Pancreas (tissue), 10 donors: ENCODE measurements around the gene MLIP. TPM values are rescaled to one million over a fixed set of nuclear protein-coding genes. Genes with fewer than 3 reads are reported as not detected.

ENCODE experiments used
- ATAC-seq, 4 donors: fragments of 200-7000 bp; cut with Tn5 transposase; one replicate each; pipeline versions ENCODE4 v1.8.0 to v1.9.1; 2020; ENCODE audit warnings: mild to moderate bottlenecking in 4 of 4, moderate library complexity in 4 of 4
- DNase-seq, 6 donors: peaks; one replicate each; pipeline ENCODE4 v3.0.0-alpha.2; 2020
- FAIRE-seq: peaks from 2 replicates; lab custom pipeline; 2012; peaks lifted over from hg19 to GRCh38; lab: Jason Lieb, UNC
- H3K27ac ChIP-seq, 4 donors: fragments of 200-600 bp; sonication (generic); 1 replicate in 3 of 4; 2 replicates in 1 of 4; pipeline versions ENCODE4 v1.5.0 to v1.8.0; 2020
- H3K27me3 ChIP-seq, 4 donors: fragments of 200-600 bp; one replicate each; pipeline ENCODE4 v1.8.0; 2021
- H3K36me3 ChIP-seq, 3 donors: fragments of 200-600 bp; sonication (generic) in 1 of 3; one replicate each; pipeline versions ENCODE4 v1.5.0 to v1.8.0; 2020 to 2021
- H3K4me1 ChIP-seq, 3 donors: fragments of 200-600 bp; one replicate each; pipeline ENCODE4 v1.8.0; 2021
- H3K4me3 ChIP-seq, 4 donors: fragments of 200-600 bp; sonication (generic) in 2 of 4; one replicate each; pipeline versions ENCODE4 v1.5.0 to v1.8.0; 2020 to 2021
- H3K9me3 ChIP-seq, 4 donors: fragments of 200-600 bp; one replicate each; pipeline ENCODE4 v1.8.0; 2021
- WGBS, 2 donors: extraction: QIAGEN DNeasy Blood & Tissue Kit; methylation state at CpG; one replicate each; pipeline ENCODE4 v1.1.7; 2013; 5-methylcytosine and 5-hydroxymethylcytosine counted together
- intact Hi-C, 3 donors: fragments of 100-400 bp; cut with DNase I; formaldehyde crosslinking; loops; one replicate each; pipeline versions ENCODE4 v1.11.1 to v1.14.2; 2022
- polyA plus RNA-seq, 2 donors: library from polyadenylated mRNA; stranded (reverse); fragments of 200-250 nt; gene quantifications; one replicate each; pipeline ENCODE4 v1.2.3, GENCODE V29; 2013
- total RNA-seq, 6 donors: library from RNA; stranded (reverse); fragmentation: NEBNext Ultra II Directional in 4 of 6; extraction: Animal tissue kit (Norgen Biotek cat#: 25700) in 4 of 6; gene quantifications; one replicate each; pipeline versions ENCODE4 v1.2.1 to v1.2.4, GENCODE V29; 2021 to 2023
- TF ChIP-seq, protein P1 (sequence below), 4 donors: fragments of 200-600 bp; sonication (generic) in 3 of 4; IDR thresholded peaks; one replicate each; pipeline versions ENCODE4 v1.5.0 to v1.8.0; 2021; ENCODE audit warnings: antibody characterized with exemption in 4 of 4
- donor health status: healthy with polysubstance abuse.
- donor health status: DM: no; HTN: no; CAD: no; lungs with moderate emphysema.
- donor health status: DM: no; HTN: no; CAD: no.
- donor health status: control.
- donor health status: control.
- donor health status: Bipolar disorder and iron deficiency.
- donor health status: DM: yes; HTN: yes; CAD: no.
- donor health status: DM: no; HTN: no; CAD: no.
- donor health status: DM: no; HTN: no; CAD: no.
- donor health status: DM: yes; HTN: yes; CAD: no.

MLIP gene
- total and polyA plus RNA-seq, 8 donors, result 0.32 to 5.8 (median 0.77) TPM

DNA sequence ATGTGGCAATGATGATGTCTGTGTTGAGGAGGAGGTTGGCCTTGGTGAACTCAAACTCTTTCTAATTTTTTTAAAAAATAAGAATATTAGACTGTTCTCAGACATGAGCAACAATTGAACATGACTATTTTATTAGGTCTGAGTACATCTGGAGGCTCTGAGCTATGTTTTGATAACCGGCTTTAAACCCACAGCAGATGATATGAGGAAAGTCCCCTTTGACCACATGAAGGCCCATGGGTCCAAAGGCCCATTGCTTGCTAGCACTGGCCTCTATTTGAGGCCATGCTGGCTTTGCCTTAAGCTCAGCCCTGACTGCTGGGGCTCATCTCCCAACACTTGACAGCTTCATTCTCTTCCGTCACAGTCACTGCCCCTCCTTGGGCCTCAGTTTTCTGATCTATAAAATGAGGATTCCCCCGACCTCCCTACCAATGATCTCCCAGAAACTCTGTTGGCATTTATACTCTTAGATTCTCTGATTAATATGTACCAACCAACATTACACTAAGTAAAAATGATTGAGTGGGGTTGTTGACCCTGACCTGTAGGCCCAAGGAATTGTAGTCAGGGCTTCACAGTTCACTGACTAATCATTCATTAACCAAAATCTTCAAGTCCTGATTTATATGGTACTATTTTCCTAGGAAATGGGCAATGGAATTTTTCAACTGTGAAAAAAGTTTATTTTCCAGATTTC lies 173.1 kb downstream of the MLIP start:
- FAIRE-seq (no peak), ATAC-seq (no peak), DNase-seq (no peak)
- intact Hi-C loops, result no loop called here
- no peaks in the 10 kb centered on the region for H3K27me3 ChIP-seq
- H3K4me3 ChIP-seq, result no peak overlapping the region
- WGBS, 2 donors, result 59 to 81% methylated on average over 3 of the region's 3 CpGs
- no peaks in the 10 kb centered on the region for H3K36me3 ChIP-seq
- H3K27ac ChIP-seq, result no peak overlapping the region
- TF ChIP-seq, protein P1, sequence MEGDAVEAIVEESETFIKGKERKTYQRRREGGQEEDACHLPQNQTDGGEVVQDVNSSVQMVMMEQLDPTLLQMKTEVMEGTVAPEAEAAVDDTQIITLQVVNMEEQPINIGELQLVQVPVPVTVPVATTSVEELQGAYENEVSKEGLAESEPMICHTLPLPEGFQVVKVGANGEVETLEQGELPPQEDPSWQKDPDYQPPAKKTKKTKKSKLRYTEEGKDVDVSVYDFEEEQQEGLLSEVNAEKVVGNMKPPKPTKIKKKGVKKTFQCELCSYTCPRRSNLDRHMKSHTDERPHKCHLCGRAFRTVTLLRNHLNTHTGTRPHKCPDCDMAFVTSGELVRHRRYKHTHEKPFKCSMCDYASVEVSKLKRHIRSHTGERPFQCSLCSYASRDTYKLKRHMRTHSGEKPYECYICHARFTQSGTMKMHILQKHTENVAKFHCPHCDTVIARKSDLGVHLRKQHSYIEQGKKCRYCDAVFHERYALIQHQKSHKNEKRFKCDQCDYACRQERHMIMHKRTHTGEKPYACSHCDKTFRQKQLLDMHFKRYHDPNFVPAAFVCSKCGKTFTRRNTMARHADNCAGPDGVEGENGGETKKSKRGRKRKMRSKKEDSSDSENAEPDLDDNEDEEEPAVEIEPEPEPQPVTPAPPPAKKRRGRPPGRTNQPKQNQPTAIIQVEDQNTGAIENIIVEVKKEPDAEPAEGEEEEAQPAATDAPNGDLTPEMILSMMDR (IDR thresholded peaks at IDR 0.05), result no peak
- no peaks in the 10 kb centered on the region for H3K9me3 ChIP-seq
- no peaks in the 10 kb centered on the region for H3K4me1 ChIP-seq

DNA sequence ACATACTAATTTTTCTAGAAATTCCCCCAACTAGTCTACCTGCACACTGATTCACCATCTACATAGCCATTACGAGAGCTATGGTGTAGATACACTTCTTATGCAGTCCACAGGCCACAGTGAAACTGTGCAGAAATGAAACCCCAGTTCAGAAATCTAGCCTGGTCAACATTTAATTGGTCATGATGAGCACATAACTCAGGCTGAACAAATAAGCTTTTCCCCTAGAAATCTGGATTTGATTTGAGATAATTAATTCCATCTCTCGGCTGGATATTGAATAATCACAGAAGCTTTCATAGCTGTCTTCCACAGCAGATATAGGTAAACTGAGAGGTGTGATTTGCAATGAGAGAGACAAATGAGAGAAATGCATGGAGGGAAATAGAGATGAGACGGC lies 174.4 kb downstream of the MLIP start:
- ATAC-seq (no peak), FAIRE-seq (no peak), DNase-seq (no peak)
- H3K4me3 ChIP-seq, result no peak overlapping the region
- no peaks in the 10 kb centered on the region for H3K4me1 ChIP-seq
- H3K9me3 ChIP-seq, result no peaks in the 10 kb centered on the region
- no peaks in the 10 kb centered on the region for H3K27me3 ChIP-seq
- H3K27ac ChIP-seq, result no peak overlapping the region
- intact Hi-C loops, result no loop called here
- TF ChIP-seq, protein P1 (IDR thresholded peaks at IDR 0.05), result no peak
- no peaks in the 10 kb centered on the region for H3K36me3 ChIP-seq
- 61 to 77% methylated on average over 3 of the region's 3 CpGs for WGBS, 2 donors

DNA sequence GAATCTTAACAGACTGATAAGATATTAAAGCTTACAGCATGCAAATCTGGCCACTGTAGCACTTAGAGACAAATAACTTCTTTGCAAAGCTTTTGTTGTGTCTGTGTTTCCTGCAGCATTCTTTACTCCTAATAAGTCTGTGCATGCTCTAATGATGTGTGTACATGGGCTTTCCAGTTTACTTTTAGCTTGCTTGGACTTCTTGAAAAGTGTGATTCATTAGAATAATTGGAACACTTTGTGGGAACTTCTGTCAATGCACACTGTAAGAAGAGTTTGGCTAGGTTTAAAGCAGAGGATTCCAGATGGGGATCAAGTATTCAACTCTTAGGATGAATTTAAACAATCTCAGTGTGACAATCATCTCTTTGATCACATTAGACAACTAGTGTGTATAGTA lies 174.9 kb downstream of the MLIP start:
- no peaks in the 10 kb centered on the region for H3K27me3 ChIP-seq
- DNase-seq (no peak), FAIRE-seq (no peak), ATAC-seq (no peak)
- no peaks in the 10 kb centered on the region for H3K36me3 ChIP-seq
- H3K4me1 ChIP-seq, result no peaks in the 10 kb centered on the region
- no peak overlapping the region for H3K27ac ChIP-seq
- no peak overlapping the region for H3K4me3 ChIP-seq
- intact Hi-C loops, result no loop called here
- H3K9me3 ChIP-seq, result no peaks in the 10 kb centered on the region
- TF ChIP-seq, protein P1 (IDR thresholded peaks at IDR 0.05), result no peak

DNA sequence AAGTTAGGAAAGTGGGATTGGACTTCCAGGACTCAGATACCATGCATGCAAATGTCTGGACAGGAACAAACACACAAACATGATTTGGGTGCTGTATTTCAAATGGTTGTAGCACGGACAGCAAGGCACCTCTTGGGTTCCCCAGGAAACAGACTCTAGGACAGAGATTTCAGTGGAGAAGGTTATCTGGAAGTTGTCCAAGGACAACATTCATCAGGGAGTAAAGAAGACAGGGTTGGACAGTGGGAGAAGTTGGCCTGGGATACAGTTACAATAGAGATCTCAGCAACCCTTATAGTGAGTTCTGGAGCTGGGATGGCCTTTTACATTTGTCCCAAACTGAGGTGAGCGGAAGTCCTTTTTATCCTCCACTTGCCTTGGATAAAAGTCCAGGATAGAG lies 177.2 kb downstream of the MLIP start:
- no peak for FAIRE-seq
- TF ChIP-seq, protein P1 (IDR thresholded peaks at IDR 0.05), result no peak
- no peak for DNase-seq
- intact Hi-C loops, result no loop called here
- Histone ChIP-seq H3K27ac (no peak overlapping the region), H3K27me3 (no peaks in the 10 kb centered on the region), H3K4me3 (no peak overlapping the region), H3K9me3 (no peaks in the 10 kb centered on the region), H3K36me3 (no peaks in the 10 kb centered on the region), H3K4me1 (no peaks in the 10 kb centered on the region)
- 76 to 79% methylated on average over 2 of the region's 2 CpGs for WGBS, 2 donors
- ATAC-seq, result no peak

DNA sequence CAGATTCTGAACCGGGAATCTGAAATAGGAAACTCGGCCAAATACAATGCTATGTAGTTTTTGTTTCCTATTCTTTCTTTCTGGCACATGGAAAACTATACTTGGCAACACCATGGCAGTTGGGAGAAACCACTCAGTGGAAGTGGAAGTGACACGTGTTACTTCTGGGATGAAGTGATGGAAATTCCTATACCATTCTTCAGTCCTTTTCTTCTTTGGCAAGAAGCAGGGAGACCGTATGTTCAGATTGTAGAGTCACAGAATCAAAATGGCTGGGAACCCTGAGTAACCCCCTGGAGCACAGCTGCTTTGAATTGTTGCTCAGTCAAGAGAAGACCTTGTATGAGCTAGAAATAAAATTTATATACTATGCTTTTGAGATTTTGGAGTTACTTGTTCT lies 178.2 kb downstream of the MLIP start:
- no peak for DNase-seq
- 58 to 72% methylated on average over 4 of the region's 4 CpGs for WGBS, 2 donors
- FAIRE-seq, result no peak
- no peak for ATAC-seq
- TF ChIP-seq, protein P1 (IDR thresholded peaks at IDR 0.05), result no peak
- intact Hi-C loops, result no loop called here
- Histone ChIP-seq H3K36me3 (no peaks in the 10 kb centered on the region), H3K9me3 (no peaks in the 10 kb centered on the region), H3K27ac (no peak overlapping the region), H3K4me1 (no peaks in the 10 kb centered on the region), H3K4me3 (no peak overlapping the region), H3K27me3 (no peaks in the 10 kb centered on the region)
